Lung (tissue), 12 donors: ENCODE measurements around the gene DOCK1. TPM values are rescaled to one million over a fixed set of nuclear protein-coding genes. Genes with fewer than 3 reads are reported as not detected.
A peak's percentile ranks its signal among the peaks of the same experiment; 100 is the strongest.
"Not testable (repeated sequence)": the region's sequence is repeated elsewhere in the genome, so short reads cannot be mapped to it uniquely, and the experiment has no call there.

Source experiments
- ATAC-seq: fragments of 200-7000 bp; cut with Tn5 transposase; one replicate; pipeline ENCODE4 v1.9.1; 2020; ENCODE audit warnings: moderate number of reproducible peaks; ENCODE audit not compliant: insufficient read depth, low FRiP score
- DNase-seq, 3 donors: peaks; one replicate each; pipeline ENCODE4 v3.0.0-alpha.2; 2013 to 2017
- H3K27ac ChIP-seq, 2 donors: one replicate each; pipeline ENCODE4 v1.5.1; 2013; ENCODE audit warnings: mild to moderate bottlenecking in 2 of 2, moderate library complexity in 2 of 2, control low read depth in 1 of 2, inconsistent platforms in 1 of 2, low read depth in 1 of 2, low read length in 1 of 2
- H3K27me3 ChIP-seq, 3 donors: one replicate each; pipeline ENCODE4 v1.5.1; 2013; ENCODE audit warnings: low read length in 2 of 3; ENCODE audit not compliant: control insufficient read depth in 3 of 3, insufficient read depth in 3 of 3
- H3K36me3 ChIP-seq, 4 donors: one replicate each; pipeline ENCODE4 v1.5.1; 2013; ENCODE audit warnings: low read length in 4 of 4, mild to moderate bottlenecking in 1 of 4, moderate library complexity in 1 of 4; ENCODE audit not compliant: control insufficient read depth in 4 of 4, insufficient read depth in 4 of 4
- H3K4me1 ChIP-seq, 5 donors: one replicate each; pipeline ENCODE4 v1.5.1; 2013; ENCODE audit warnings: low read length in 5 of 5, mild to moderate bottlenecking in 2 of 5, moderate library complexity in 1 of 5; ENCODE audit not compliant: control insufficient read depth in 5 of 5, insufficient read depth in 5 of 5
- H3K4me3 ChIP-seq: one replicate; pipeline ENCODE4 v1.5.1; 2013; ENCODE audit warnings: mild to moderate bottlenecking, control low read depth, moderate library complexity
- H3K9ac ChIP-seq, 2 donors: one replicate each; pipeline ENCODE4 v1.5.1; 2013; ENCODE audit warnings: low read length in 2 of 2, control low read depth in 1 of 2; ENCODE audit not compliant: insufficient read depth in 1 of 2
- H3K9me3 ChIP-seq, 4 donors: one replicate each; pipeline ENCODE4 v1.5.1; 2013; ENCODE audit warnings: low read length in 3 of 4, mild to moderate bottlenecking in 1 of 4, moderate library complexity in 1 of 4; ENCODE audit not compliant: control insufficient read depth in 4 of 4, insufficient read depth in 3 of 4
- WGBS, 2 donors: extraction: QIAGEN DNeasy Blood & Tissue Kit; methylation state at CpG; one replicate each; pipeline ENCODE4 v1.1.7; 2013; 5-methylcytosine and 5-hydroxymethylcytosine counted together
- polyA plus RNA-seq, 2 donors: library from polyadenylated mRNA; stranded (reverse); fragments of 200-250 nt; gene quantifications; one replicate each; pipeline ENCODE4 v1.2.1, GENCODE V29; 2013
- total RNA-seq, 2 donors: library from RNA; depleted of rRNA in 1 of 2; stranded (reverse); fragments of >200 nt in 1 of 2; gene quantifications; one replicate each; pipeline ENCODE4 v1.2.1, GENCODE V29; 2014 to 2021
- TF ChIP-seq, protein P1 (sequence below): IDR thresholded peaks from 2 replicates; pipeline ENCODE4 v1.5.1; 2012; ENCODE audit warnings: mild to moderate bottlenecking; ENCODE audit errors: control extremely low read depth, extremely low read depth
- donor health status: control.
- donor health status: control.
- donor health status: Bipolar disorder and iron deficiency.
- donor health status: healthy.
- donor health status: DM: yes; HTN: yes; CAD: no.

DOCK1 gene
- total and polyA plus RNA-seq, 4 donors = 11.2 to 102 (median 30.5) TPM

GRCh38 chr10:127298381-127298780 lies 393.2 kb downstream of the DOCK1 start:
- Histone ChIP-seq H3K27me3 (no peaks in the 10 kb centered on the region), H3K36me3 (no peaks in the 10 kb centered on the region), H3K9ac (no peak overlapping the region), H3K4me1 (peaks cover 0 to 7% (median 0%) of the 10 kb centered on the region in 5 donors), H3K9me3 (no peaks in the 10 kb centered on the region), H3K27ac (no peak overlapping the region), H3K4me3 (no peak overlapping the region)
- 86 to 91% methylated on average over 4 of the region's 4 CpGs for WGBS, 2 donors
- DNase-seq (no peak), ATAC-seq (no peak)
- TF ChIP-seq, protein P1, sequence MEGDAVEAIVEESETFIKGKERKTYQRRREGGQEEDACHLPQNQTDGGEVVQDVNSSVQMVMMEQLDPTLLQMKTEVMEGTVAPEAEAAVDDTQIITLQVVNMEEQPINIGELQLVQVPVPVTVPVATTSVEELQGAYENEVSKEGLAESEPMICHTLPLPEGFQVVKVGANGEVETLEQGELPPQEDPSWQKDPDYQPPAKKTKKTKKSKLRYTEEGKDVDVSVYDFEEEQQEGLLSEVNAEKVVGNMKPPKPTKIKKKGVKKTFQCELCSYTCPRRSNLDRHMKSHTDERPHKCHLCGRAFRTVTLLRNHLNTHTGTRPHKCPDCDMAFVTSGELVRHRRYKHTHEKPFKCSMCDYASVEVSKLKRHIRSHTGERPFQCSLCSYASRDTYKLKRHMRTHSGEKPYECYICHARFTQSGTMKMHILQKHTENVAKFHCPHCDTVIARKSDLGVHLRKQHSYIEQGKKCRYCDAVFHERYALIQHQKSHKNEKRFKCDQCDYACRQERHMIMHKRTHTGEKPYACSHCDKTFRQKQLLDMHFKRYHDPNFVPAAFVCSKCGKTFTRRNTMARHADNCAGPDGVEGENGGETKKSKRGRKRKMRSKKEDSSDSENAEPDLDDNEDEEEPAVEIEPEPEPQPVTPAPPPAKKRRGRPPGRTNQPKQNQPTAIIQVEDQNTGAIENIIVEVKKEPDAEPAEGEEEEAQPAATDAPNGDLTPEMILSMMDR = no peak

DNA sequence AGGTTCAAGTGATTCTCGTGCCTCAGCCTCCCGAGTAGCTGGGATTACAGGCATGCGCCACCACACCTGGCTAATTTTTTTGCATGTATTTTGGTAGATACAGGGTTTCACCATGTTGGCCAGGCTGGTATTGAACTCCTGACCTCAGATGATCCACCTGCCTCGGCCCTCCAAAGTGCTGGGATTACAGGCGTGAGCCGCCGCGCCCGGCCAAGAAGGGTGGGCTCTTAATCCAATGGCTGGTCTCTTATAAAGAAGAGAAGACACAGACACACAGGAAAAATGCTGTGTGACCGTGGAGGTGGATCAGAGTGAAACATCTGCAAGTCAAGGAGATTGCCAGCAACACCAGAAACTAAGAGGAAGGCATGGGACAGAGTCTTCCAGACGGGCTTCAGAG lies 394.0 kb downstream of the DOCK1 start:
- not testable (repeated sequence) for H3K9ac ChIP-seq, H3K9me3 ChIP-seq, H3K27me3 ChIP-seq, H3K27ac ChIP-seq, DNase-seq, ATAC-seq, H3K4me1 ChIP-seq, H3K36me3 ChIP-seq, H3K4me3 ChIP-seq
- 96 to 97% methylated on average over 11 of the region's 11 CpGs for WGBS, 2 donors

GRCh38 chr10:127299956-127300689 lies 394.9 kb downstream of the DOCK1 start:
- Histone ChIP-seq H3K27ac (no peak overlapping the region), H3K9me3 (no peaks in the 10 kb centered on the region), H3K27me3 (no peaks in the 10 kb centered on the region), H3K4me1 (peaks cover 0 to 7% (median 0%) of the 10 kb centered on the region in 5 donors), H3K4me3 (no peak overlapping the region), H3K9ac (no peak overlapping the region), H3K36me3 (no peaks in the 10 kb centered on the region)
- 79 to 84% methylated on average over 13 of the region's 13 CpGs for WGBS, 2 donors
- TF ChIP-seq, protein P1 = no peak
- DNase-seq (no peak), ATAC-seq (no peak)

DNA sequence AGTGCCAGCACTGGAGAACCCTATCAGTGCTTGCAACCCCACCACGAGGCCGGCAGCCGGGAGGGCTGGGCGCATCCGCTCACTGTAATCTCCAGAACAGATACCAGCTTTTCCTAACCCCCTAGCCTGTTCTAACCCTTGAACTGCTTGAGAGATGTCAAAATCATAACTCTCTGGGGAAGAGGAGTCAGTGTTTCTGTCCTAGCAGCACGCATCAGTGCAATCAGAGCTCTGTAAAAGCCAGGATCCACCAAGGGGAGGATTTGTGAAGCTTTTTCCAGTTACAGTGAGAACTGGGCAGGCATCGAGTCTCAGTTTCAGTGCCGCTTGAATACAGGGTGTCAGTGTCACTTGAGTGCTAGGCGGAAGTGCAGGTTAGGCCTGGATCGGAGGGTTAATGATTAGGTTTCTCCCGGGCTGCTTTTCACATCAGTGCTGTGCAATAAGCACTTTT lies 395.7 kb downstream of the DOCK1 start:
- Histone ChIP-seq H3K4me3 (no peak overlapping the region), H3K27me3 (no peaks in the 10 kb centered on the region), H3K9me3 (no peaks in the 10 kb centered on the region), H3K36me3 (no peaks in the 10 kb centered on the region), H3K4me1 (peaks cover 0 to 7% (median 0%) of the 10 kb centered on the region in 5 donors), H3K9ac (no peak overlapping the region), H3K27ac (no peak overlapping the region)
- DNase-seq (peak in 2 of 3 donors; percentile 45 to 65), ATAC-seq (no peak)
- WGBS, 2 donors = 84 to 90% methylated on average over 11 of the region's 11 CpGs
- TF ChIP-seq, protein P1 = no peak
